ENCODE results near the gene NLRP3. TPM values are rescaled to one million over a fixed set of nuclear protein-coding genes. Genes with fewer than 3 reads are reported as not detected.
"Not testable (repeated sequence)": the region's sequence is repeated elsewhere in the genome, so short reads cannot be mapped to it uniquely, and the experiment has no call there.

Gene NLRP3
- total and polyA plus RNA-seq, 2 donors (not counting 1 experiment from before 2014, with no cell fraction given): 1.4 to 1.7 TPM

DNA sequence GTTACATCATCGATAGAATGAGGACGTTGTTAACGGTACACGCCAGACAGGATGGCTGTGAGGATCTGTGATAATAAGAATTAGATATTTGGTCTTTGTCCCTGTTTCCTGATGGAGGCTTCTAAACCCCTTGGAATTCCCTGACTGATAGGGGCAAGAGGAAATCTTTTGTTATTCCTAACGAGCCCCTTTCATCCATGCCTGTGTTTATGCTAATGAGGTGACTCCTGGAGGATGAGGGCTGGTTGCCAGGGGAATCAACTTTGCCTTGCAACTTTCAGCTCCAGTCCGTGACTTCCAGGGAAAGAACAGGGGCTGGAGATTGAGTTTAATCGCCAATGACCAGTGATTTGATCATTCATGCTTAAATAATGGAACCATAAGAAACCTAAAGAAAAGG, 39.3 kb upstream of the NLRP3 start:
- TF ChIP-seq EZH2 (IDR thresholded peaks at IDR 0.05; ENCODE audit: borderline replicate concordance, insufficient read depth, low read depth, low read length, poor library complexity, severe bottlenecking) (no peak), CTCF (IDR thresholded peaks at IDR 0.05) (no peak)
- no peaks in the 10 kb centered on the region for H3K79me2 ChIP-seq (ENCODE audit: control insufficient read depth, insufficient read depth, low read length)
- intact Hi-C loops (cut with micrococcal nuclease): no loop called here
- H3K9ac ChIP-seq (ENCODE audit: low read length): no peak overlapping the region
- no CpG with 5 or more reads among the region's 7 CpGs for WGBS (ENCODE audit: insufficient coverage)
- ATAC-seq (ENCODE audit: low read depth) (no peak), DNase-seq (no peak)
- H3K4me1 Mint-ChIP-seq: peaks cover 7% of the 10 kb centered on the region
- ChIA-PET POLR2A (no interaction called here), CTCF (interaction anchor here (1.0 kb wide), 1 partner anchor 110 kb away, joined by 5 read pairs; no protein-coding TSS in a partner anchor)
- H4K20me1 ChIP-seq (ENCODE audit: control insufficient read depth, insufficient read depth, low read length, poor library complexity, severe bottlenecking): no peaks in the 10 kb centered on the region
- no peak overlapping the region for H2AFZ ChIP-seq (ENCODE audit: insufficient read depth, low read depth, low read length, poor library complexity, severe bottlenecking)
- H3K27me3 ChIP-seq (replicated peaks in 1 of 4; ENCODE audit: control extremely low read depth in 1 of 4, control insufficient read depth in 3 of 4, insufficient read depth in 4 of 4, low read length in 3 of 4): peaks cover 0 to 7% (median 0%) of the 10 kb centered on the region in 4 experiments
- peaks cover 0 to 2% of the 10 kb centered on the region in 2 donors for H3K4me1 ChIP-seq (ENCODE audit: control insufficient read depth in 2 of 2, insufficient read depth in 2 of 2, low read length in 2 of 2)
- peaks cover 0 to 3% (median 0%) of the 10 kb centered on the region in 3 donors for H3K9me3 ChIP-seq (ENCODE audit: control extremely low read depth in 1 of 3, control insufficient read depth in 2 of 3, insufficient read depth in 1 of 3, low read length in 2 of 3)
- H3K4me3 Mint-ChIP-seq: no peak overlapping the region
- H3K4me2 ChIP-seq (replicated peaks; ENCODE audit: low read depth, low read length, poor library complexity, severe bottlenecking): no peak overlapping the region
- H3K27me3 Mint-ChIP-seq: peaks cover 25% of the 10 kb centered on the region
- no peak overlapping the region for H3K27ac ChIP-seq (ENCODE audit: low read length in 2 of 2)
- H3K9me3 Mint-ChIP-seq (ENCODE audit: insufficient read depth): no peaks in the 10 kb centered on the region
- no peak overlapping the region for H3K4me3 ChIP-seq (ENCODE audit: control extremely low read depth in 1 of 5, extremely low read depth in 1 of 5, insufficient read depth in 1 of 5, low read depth in 2 of 5, low read length in 4 of 5)
- H3K27ac Mint-ChIP-seq: no peak overlapping the region
- H3K36me3 ChIP-seq (replicated peaks in 1 of 2; ENCODE audit: control extremely low read depth in 1 of 2, control insufficient read depth in 1 of 2, extremely low read depth in 1 of 2, insufficient read depth in 2 of 2, low read length in 1 of 2): no peaks in the 10 kb centered on the region

- DNase-seq; H3K4me3 ChIP-seq (ENCODE audit: control extremely low read depth in 1 of 5, extremely low read depth in 1 of 5, insufficient read depth in 1 of 5, low read depth in 2 of 5, low read length in 4 of 5); H3K36me3 ChIP-seq (replicated peaks in 1 of 2; ENCODE audit: control extremely low read depth in 1 of 2, control insufficient read depth in 1 of 2, extremely low read depth in 1 of 2, insufficient read depth in 2 of 2, low read length in 1 of 2); CTCF ChIA-PET; POLR2A ChIA-PET; H3K4me2 ChIP-seq (replicated peaks; ENCODE audit: low read depth, low read length, poor library complexity, severe bottlenecking); H3K9me3 Mint-ChIP-seq (ENCODE audit: insufficient read depth); H2AFZ ChIP-seq (ENCODE audit: insufficient read depth, low read depth, low read length, poor library complexity, severe bottlenecking); H3K79me2 ChIP-seq (ENCODE audit: control insufficient read depth, insufficient read depth, low read length); H3K27ac Mint-ChIP-seq; H3K27ac ChIP-seq (ENCODE audit: low read length in 2 of 2); H4K20me1 ChIP-seq (ENCODE audit: control insufficient read depth, insufficient read depth, low read length, poor library complexity, severe bottlenecking); H3K4me3 Mint-ChIP-seq; H3K27me3 ChIP-seq (replicated peaks in 1 of 4; ENCODE audit: control extremely low read depth in 1 of 4, control insufficient read depth in 3 of 4, insufficient read depth in 4 of 4, low read length in 3 of 4); H3K4me1 ChIP-seq (ENCODE audit: control insufficient read depth in 2 of 2, insufficient read depth in 2 of 2, low read length in 2 of 2); ATAC-seq (ENCODE audit: low read depth); intact Hi-C loops (cut with micrococcal nuclease); H3K9ac ChIP-seq (ENCODE audit: low read length); H3K9me3 ChIP-seq (ENCODE audit: control extremely low read depth in 1 of 3, control insufficient read depth in 2 of 3, insufficient read depth in 1 of 3, low read length in 2 of 3); H3K4me1 Mint-ChIP-seq: not testable (repeated sequence)
- 83% methylated on average over 1 of the region's 7 CpGs for WGBS (ENCODE audit: insufficient coverage)
- H3K27me3 Mint-ChIP-seq: peaks cover 22% of the 10 kb centered on the region
Observed at GRCh38 chr1:247377656-247378055, 38.3 kb upstream of the NLRP3 start.
